ENCODE results near the gene PSMD1.

DNA sequence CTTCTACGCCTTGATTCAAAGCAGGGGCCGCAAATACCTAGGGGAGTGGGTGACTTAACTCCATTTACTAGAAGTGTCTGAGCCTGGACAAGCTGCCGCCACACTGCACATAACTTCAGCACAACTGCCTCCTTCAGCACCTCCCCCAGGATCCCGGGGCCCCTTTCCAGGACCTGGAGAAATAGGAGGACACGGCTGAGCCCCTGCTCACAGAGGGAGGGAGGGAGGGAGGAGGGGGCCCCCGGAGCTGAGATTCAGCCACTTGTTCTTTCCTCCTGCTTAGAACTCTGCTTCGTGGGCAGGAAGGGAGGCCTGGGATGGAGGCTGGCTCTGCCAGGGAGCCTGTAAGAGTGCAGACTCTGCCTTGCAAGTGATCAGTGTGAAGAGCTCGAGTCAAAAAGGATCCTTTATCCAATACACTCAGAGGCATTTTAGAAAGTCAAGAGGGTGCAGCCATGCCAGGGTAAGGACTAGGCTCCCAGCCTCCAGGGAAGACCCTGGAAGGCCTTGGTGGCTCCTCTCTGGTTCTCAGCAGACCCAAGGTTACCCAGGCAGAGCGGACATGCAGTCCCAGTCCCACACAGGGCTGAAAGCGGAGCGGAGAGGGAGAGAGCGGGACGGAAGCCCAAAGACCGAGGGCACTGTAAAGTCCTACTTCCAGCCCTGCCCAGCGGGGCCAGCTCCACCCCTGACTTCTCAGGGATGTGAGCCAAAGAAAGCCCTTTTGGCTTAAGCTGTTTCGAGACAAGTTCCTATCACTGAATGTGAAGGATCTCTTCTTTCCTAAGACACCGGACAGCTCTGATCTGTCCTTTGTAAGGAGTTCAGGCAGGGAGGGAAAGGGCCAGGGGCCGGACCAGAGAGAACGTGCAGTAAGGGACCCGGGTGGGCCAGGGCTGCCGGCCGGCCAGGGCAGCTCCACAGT is 133.2 kb downstream of the PSMD1 start:
- TF ChIP-seq BACH2 (CRISPR knock-in tag; IDR thresholded peaks at IDR 0.05; ENCODE audit: borderline replicate concordance) (no peak), ZNF70 (CRISPR knock-in tag; IDR thresholded peaks at IDR 0.05) (no peak), RARB (CRISPR knock-in tag; IDR thresholded peaks at IDR 0.05) (no peak)
